ENCODE data around the gene ZNF764. TPM values are rescaled to one million over a fixed set of nuclear protein-coding genes. Genes with fewer than 3 reads are reported as not detected.

The ZNF764 gene
- total and polyA plus RNA-seq, 4 donors: 1.6 to 6.8 (median 4.2) TPM

- peak within 1 kb of the TSS; percentile 70 to 81 (median 76) for H3K4me3 ChIP-seq (ENCODE audit: low read depth in 1 of 3, low read length in 3 of 3)
- TF ChIP-seq JUND (IDR thresholded peaks at IDR 0.05) (no peak), EGR1 (IDR thresholded peaks at IDR 0.05; ENCODE audit: low read depth in 2 of 2) (no peak), HNF4G (IDR thresholded peaks at IDR 0.05) (no peak), HNF4A (conservative IDR thresholded peaks at IDR 0.05) (peak; percentile 12 to 42), NR2F2 (IDR thresholded peaks at IDR 0.05) (peak; percentile 70), TAF1 (conservative IDR thresholded peaks at IDR 0.05) (peak; percentile 42), RAD21 (IDR thresholded peaks at IDR 0.05) (peak; percentile 42 to 53), SP1 (IDR thresholded peaks at IDR 0.05) (peak; percentile 76), RXRA (IDR thresholded peaks at IDR 0.05) (peak; percentile 29 to 40), GABPA (IDR thresholded peaks at IDR 0.05 in 1 of 2, conservative IDR thresholded peaks at IDR 0.05 in 1 of 2) (peak in 1 of 2 donors; percentile 47), YY1 (IDR thresholded peaks at IDR 0.05) (peak; percentile 100), FOXA2 (IDR thresholded peaks at IDR 0.05) (no peak), FOXA1 (IDR thresholded peaks at IDR 0.05) (no peak), CTCF (IDR thresholded peaks at IDR 0.05; ENCODE audit: low read depth, low read length, missing input control) (no peak)
- TF ChIP-seq, protein P1, sequence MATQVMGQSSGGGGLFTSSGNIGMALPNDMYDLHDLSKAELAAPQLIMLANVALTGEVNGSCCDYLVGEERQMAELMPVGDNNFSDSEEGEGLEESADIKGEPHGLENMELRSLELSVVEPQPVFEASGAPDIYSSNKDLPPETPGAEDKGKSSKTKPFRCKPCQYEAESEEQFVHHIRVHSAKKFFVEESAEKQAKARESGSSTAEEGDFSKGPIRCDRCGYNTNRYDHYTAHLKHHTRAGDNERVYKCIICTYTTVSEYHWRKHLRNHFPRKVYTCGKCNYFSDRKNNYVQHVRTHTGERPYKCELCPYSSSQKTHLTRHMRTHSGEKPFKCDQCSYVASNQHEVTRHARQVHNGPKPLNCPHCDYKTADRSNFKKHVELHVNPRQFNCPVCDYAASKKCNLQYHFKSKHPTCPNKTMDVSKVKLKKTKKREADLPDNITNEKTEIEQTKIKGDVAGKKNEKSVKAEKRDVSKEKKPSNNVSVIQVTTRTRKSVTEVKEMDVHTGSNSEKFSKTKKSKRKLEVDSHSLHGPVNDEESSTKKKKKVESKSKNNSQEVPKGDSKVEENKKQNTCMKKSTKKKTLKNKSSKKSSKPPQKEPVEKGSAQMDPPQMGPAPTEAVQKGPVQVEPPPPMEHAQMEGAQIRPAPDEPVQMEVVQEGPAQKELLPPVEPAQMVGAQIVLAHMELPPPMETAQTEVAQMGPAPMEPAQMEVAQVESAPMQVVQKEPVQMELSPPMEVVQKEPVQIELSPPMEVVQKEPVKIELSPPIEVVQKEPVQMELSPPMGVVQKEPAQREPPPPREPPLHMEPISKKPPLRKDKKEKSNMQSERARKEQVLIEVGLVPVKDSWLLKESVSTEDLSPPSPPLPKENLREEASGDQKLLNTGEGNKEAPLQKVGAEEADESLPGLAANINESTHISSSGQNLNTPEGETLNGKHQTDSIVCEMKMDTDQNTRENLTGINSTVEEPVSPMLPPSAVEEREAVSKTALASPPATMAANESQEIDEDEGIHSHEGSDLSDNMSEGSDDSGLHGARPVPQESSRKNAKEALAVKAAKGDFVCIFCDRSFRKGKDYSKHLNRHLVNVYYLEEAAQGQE (IDR thresholded peaks at IDR 0.05): peak; percentile 18
- TF ChIP-seq, protein P2, sequence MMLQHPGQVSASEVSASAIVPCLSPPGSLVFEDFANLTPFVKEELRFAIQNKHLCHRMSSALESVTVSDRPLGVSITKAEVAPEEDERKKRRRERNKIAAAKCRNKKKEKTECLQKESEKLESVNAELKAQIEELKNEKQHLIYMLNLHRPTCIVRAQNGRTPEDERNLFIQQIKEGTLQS (IDR thresholded peaks at IDR 0.05): no peak
- TF ChIP-seq, protein P3, sequence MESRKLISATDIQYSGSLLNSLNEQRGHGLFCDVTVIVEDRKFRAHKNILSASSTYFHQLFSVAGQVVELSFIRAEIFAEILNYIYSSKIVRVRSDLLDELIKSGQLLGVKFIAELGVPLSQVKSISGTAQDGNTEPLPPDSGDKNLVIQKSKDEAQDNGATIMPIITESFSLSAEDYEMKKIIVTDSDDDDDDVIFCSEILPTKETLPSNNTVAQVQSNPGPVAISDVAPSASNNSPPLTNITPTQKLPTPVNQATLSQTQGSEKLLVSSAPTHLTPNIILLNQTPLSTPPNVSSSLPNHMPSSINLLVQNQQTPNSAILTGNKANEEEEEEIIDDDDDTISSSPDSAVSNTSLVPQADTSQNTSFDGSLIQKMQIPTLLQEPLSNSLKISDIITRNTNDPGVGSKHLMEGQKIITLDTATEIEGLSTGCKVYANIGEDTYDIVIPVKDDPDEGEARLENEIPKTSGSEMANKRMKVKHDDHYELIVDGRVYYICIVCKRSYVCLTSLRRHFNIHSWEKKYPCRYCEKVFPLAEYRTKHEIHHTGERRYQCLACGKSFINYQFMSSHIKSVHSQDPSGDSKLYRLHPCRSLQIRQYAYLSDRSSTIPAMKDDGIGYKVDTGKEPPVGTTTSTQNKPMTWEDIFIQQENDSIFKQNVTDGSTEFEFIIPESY (IDR thresholded peaks at IDR 0.05): no peak
- TF ChIP-seq, protein P4, sequence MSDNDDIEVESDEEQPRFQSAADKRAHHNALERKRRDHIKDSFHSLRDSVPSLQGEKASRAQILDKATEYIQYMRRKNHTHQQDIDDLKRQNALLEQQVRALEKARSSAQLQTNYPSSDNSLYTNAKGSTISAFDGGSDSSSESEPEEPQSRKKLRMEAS (IDR thresholded peaks at IDR 0.05): no peak
- DNase-seq (ENCODE audit: low spot score): peak; percentile 92
- peaks cover 3 to 20% (median 13%) of the 10 kb centered on the region in 4 donors for H3K4me1 ChIP-seq (ENCODE audit: control insufficient read depth in 4 of 4, insufficient read depth in 4 of 4, low read length in 3 of 4)
- no peaks in the 10 kb centered on the region for H3K27me3 ChIP-seq (ENCODE audit: control insufficient read depth in 4 of 4, insufficient read depth in 4 of 4, low read length in 3 of 4)
- H3K27ac ChIP-seq (ENCODE audit: low read depth in 1 of 2, low read length in 2 of 2): peak within 1 kb of the TSS; percentile 80 to 96
- H3K9ac ChIP-seq (ENCODE audit: low read depth in 1 of 2, low read length in 2 of 2): peak within 1 kb of the TSS; percentile 77 to 82
- peaks cover 0 to 1% (median 0%) of the 10 kb centered on the region in 4 donors for H3K36me3 ChIP-seq (ENCODE audit: control insufficient read depth in 4 of 4, insufficient read depth in 3 of 4, low read depth in 1 of 4, low read length in 3 of 4)
- WGBS: under 1% methylated on average over 67 of the region's 67 CpGs
- H3K9me3 ChIP-seq (ENCODE audit: control insufficient read depth in 4 of 4, low read length in 3 of 4): no peaks in the 10 kb centered on the region
Measured at GRCh38 chr16:30571445-30572322, 13.5 kb upstream of the ZNF764 start, which contains the start of gene ZNF688. Gene ZNF688 (minus strand): TSS chr16:30571714. CDS start chr16:30571629, 85 bp downstream.
